ENCODE data around the gene SPRED2. TPM values are rescaled to one million over a fixed set of nuclear protein-coding genes. Genes with fewer than 3 reads are reported as not detected.

Gene SPRED2
- total and polyA plus RNA-seq, 4 donors = 6.7 to 7.5 (median 7.1) TPM

- Histone ChIP-seq H3K36me3 (ENCODE audit: control insufficient read depth in 4 of 4, insufficient read depth in 3 of 4, low read depth in 1 of 4, low read length in 3 of 4) (peaks cover 5 to 35% (median 23%) of the 10 kb centered on the region in 4 donors), H3K27me3 (ENCODE audit: control insufficient read depth in 4 of 4, insufficient read depth in 4 of 4, low read length in 3 of 4) (no peaks in the 10 kb centered on the region), H3K9ac (ENCODE audit: low read depth in 1 of 2, low read length in 2 of 2) (no peak overlapping the region), H3K27ac (ENCODE audit: low read depth in 1 of 2, low read length in 2 of 2) (no peak overlapping the region), H3K9me3 (ENCODE audit: control insufficient read depth in 4 of 4, low read length in 3 of 4) (no peaks in the 10 kb centered on the region), H3K4me1 (ENCODE audit: control insufficient read depth in 4 of 4, insufficient read depth in 4 of 4, low read length in 3 of 4) (no peaks in the 10 kb centered on the region), H3K4me3 (ENCODE audit: low read depth in 1 of 3, low read length in 3 of 3) (no peak overlapping the region)
- TF ChIP-seq GABPA (IDR thresholded peaks at IDR 0.05 in 1 of 2, conservative IDR thresholded peaks at IDR 0.05 in 1 of 2) (no peak), HNF4G (IDR thresholded peaks at IDR 0.05) (no peak), HNF4A (conservative IDR thresholded peaks at IDR 0.05) (no peak), CTCF (IDR thresholded peaks at IDR 0.05; ENCODE audit: low read depth, low read length, missing input control) (no peak), NR2F2 (IDR thresholded peaks at IDR 0.05) (no peak), YY1 (IDR thresholded peaks at IDR 0.05) (no peak), FOXA1 (IDR thresholded peaks at IDR 0.05) (no peak), EGR1 (IDR thresholded peaks at IDR 0.05; ENCODE audit: low read depth in 2 of 2) (no peak), ATF3 (IDR thresholded peaks at IDR 0.05) (no peak), TAF1 (conservative IDR thresholded peaks at IDR 0.05) (no peak), RAD21 (IDR thresholded peaks at IDR 0.05) (no peak), JUND (IDR thresholded peaks at IDR 0.05) (no peak), SP1 (IDR thresholded peaks at IDR 0.05) (no peak), FOXA2 (IDR thresholded peaks at IDR 0.05) (no peak), RXRA (IDR thresholded peaks at IDR 0.05) (no peak), REST (IDR thresholded peaks at IDR 0.05) (no peak)
- TF ChIP-seq, protein P1, sequence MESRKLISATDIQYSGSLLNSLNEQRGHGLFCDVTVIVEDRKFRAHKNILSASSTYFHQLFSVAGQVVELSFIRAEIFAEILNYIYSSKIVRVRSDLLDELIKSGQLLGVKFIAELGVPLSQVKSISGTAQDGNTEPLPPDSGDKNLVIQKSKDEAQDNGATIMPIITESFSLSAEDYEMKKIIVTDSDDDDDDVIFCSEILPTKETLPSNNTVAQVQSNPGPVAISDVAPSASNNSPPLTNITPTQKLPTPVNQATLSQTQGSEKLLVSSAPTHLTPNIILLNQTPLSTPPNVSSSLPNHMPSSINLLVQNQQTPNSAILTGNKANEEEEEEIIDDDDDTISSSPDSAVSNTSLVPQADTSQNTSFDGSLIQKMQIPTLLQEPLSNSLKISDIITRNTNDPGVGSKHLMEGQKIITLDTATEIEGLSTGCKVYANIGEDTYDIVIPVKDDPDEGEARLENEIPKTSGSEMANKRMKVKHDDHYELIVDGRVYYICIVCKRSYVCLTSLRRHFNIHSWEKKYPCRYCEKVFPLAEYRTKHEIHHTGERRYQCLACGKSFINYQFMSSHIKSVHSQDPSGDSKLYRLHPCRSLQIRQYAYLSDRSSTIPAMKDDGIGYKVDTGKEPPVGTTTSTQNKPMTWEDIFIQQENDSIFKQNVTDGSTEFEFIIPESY (IDR thresholded peaks at IDR 0.05) = no peak
- TF ChIP-seq, protein P2, sequence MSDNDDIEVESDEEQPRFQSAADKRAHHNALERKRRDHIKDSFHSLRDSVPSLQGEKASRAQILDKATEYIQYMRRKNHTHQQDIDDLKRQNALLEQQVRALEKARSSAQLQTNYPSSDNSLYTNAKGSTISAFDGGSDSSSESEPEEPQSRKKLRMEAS (IDR thresholded peaks at IDR 0.05) = no peak
- 82% methylated on average over 5 of the region's 5 CpGs for WGBS
- DNase-seq (ENCODE audit: low spot score) = no peak
Observed at GRCh38 chr2:65329525-65329924, 102.9 kb downstream of the SPRED2 start.
